ENCODE data around the gene C7orf33. TPM values are rescaled to one million over a fixed set of nuclear protein-coding genes. Genes with fewer than 3 reads are reported as not detected.
A peak's percentile ranks its signal among the peaks of the same experiment; 100 is the strongest.
"Not testable (repeated sequence)": the region's sequence is repeated elsewhere in the genome, so short reads cannot be mapped to it uniquely, and the experiment has no call there.

C7orf33 gene
- total and polyA plus RNA-seq, 11 donors = not detected

- Histone ChIP-seq H3K4me1 (no peaks in the 10 kb centered on the region), H3K4me3 (no peak overlapping the region), H3K9me3 (peaks cover 0 to 7% (median 0%) of the 10 kb centered on the region in 12 donors), H3K36me3 (no peaks in the 10 kb centered on the region), H3K27ac (no peak overlapping the region), H3K27me3 (peaks cover 0 to 6% (median 0%) of the 10 kb centered on the region in 9 donors)
- ATAC-seq = no peak
- 84 to 86% (median 84%) methylated on average over 2 to 3 of the region's 3 CpGs for WGBS, 4 donors
- DNase-seq = no peak
- intact Hi-C loops (cut with DNase I) = no loop called here
- no peak for TF ChIP-seq CTCF (IDR thresholded peaks at IDR 0.05)
- no peak for TF ChIP-seq POLR2A (IDR thresholded peaks at IDR 0.05)
Observed at GRCh38 chr7:148556892-148557291, 33.7 kb upstream of the C7orf33 start.

GRCh38 chr7:148558914-148559313 is 31.7 kb upstream of the C7orf33 start:
- H3K36me3 ChIP-seq = no peaks in the 10 kb centered on the region
- H3K9me3 ChIP-seq = peaks cover 0 to 7% (median 0%) of the 10 kb centered on the region in 12 donors
- intact Hi-C loops (cut with DNase I) = no loop called here
- DNase-seq (no peak), ATAC-seq (no peak)
- no peak overlapping the region for H3K27ac ChIP-seq
- 90 to 97% (median 93%) methylated on average over 1 of the region's 1 CpG for WGBS, 4 donors
- TF ChIP-seq POLR2A (IDR thresholded peaks at IDR 0.05) (no peak), CTCF (IDR thresholded peaks at IDR 0.05) (no peak)
- no peak overlapping the region for H3K4me3 ChIP-seq
- H3K4me1 ChIP-seq = peaks cover 0 to 6% (median 0%) of the 10 kb centered on the region in 12 donors
- peaks cover 0 to 6% (median 0%) of the 10 kb centered on the region in 9 donors for H3K27me3 ChIP-seq

GRCh38 chr7:148561099-148561498 is 29.5 kb upstream of the C7orf33 start:
- Histone ChIP-seq H3K27ac (no peak overlapping the region), H3K27me3 (peaks cover 0 to 6% (median 0%) of the 10 kb centered on the region in 9 donors), H3K4me3 (no peak overlapping the region), H3K9me3 (peaks cover 0 to 5% (median 0%) of the 10 kb centered on the region in 12 donors), H3K36me3 (no peaks in the 10 kb centered on the region), H3K4me1 (peaks cover 0 to 27% (median 2%) of the 10 kb centered on the region in 12 donors)
- intact Hi-C loops (cut with DNase I) = loop anchor here in 1 of 10 donors (10.0 kb wide), 1 partner anchor 324 kb away; the partner anchor contains the start of gene EZH2
- TF ChIP-seq CTCF (IDR thresholded peaks at IDR 0.05) = no peak
- no peak for TF ChIP-seq POLR2A (IDR thresholded peaks at IDR 0.05)
- no peak for ATAC-seq
- DNase-seq = no peak

- Histone ChIP-seq H3K4me3 (peak overlapping the region in 1 of 12 donors; percentile 9), H3K9me3 (peaks cover 0 to 4% (median 0%) of the 10 kb centered on the region in 12 donors), H3K36me3 (no peaks in the 10 kb centered on the region), H3K4me1 (peaks cover 0 to 27% (median 2%) of the 10 kb centered on the region in 12 donors), H3K27ac (peak overlapping the region in 10 of 12 donors; percentile 41 to 91 (median 58)), H3K27me3 (no peaks in the 10 kb centered on the region)
- TF ChIP-seq POLR2A (IDR thresholded peaks at IDR 0.05) = no peak
- DNase-seq = no peak
- intact Hi-C loops (cut with DNase I) = loop anchor here in 1 of 10 donors (10.0 kb wide), 1 partner anchor 321 kb away; the partner anchor contains the start of gene EZH2
- no peak for ATAC-seq
- 56 to 70% (median 64%) methylated on average over 4 of the region's 4 CpGs for WGBS, 4 donors
Observed at GRCh38 chr7:148563583-148564274, 26.8 kb upstream of the C7orf33 start.

GRCh38 chr7:148564275-148564951 is 26.2 kb upstream of the C7orf33 start:
- H3K9me3 ChIP-seq, H3K36me3 ChIP-seq, DNase-seq, H3K27me3 ChIP-seq: not testable (repeated sequence)
- WGBS, 4 donors = 40 to 48% (median 45%) methylated on average over 4 of the region's 4 CpGs
- ATAC-seq = peak in 2 of 4 donors; percentile 66 to 70
- intact Hi-C loops (cut with DNase I) = loop anchor here in 1 of 10 donors (10.0 kb wide), 1 partner anchor 320 kb away; the partner anchor contains the start of gene EZH2
- Histone ChIP-seq H3K4me3 (peak overlapping the region in 2 of 12 donors; percentile 9 to 21), H3K4me1 (peaks cover 0 to 27% (median 2%) of the 10 kb centered on the region in 12 donors), H3K27ac (peak overlapping the region; percentile 1 to 91 (median 54))

All from heart left ventricle (tissue), 16 donors.